Upper lobe of left lung (tissue), 4 donors: Measurements from ENCODE around the gene MYOZ1.
A peak's percentile ranks its signal among the peaks of the same experiment; 100 is the strongest.

Source experiments
- CTCF ChIP-seq, 6 experiments: fragments of 450-650 bp in 4 of 6; fragments of 200-600 bp in 2 of 6; sonication (generic) in 2 of 6; IDR thresholded peaks; one replicate each; pipeline ENCODE4 v1.5.1; 2016 to 2019; ENCODE audit warnings: antibody characterized with exemption in 6 of 6
- POLR2A ChIP-seq, 4 donors: fragments of 450-650 bp; IDR thresholded peaks; one replicate each; pipeline ENCODE4 v1.5.1; 2016 to 2017; ENCODE audit warnings: antibody characterized with exemption in 4 of 4, mild to moderate bottlenecking in 2 of 4

- peak in 1 of 6 experiments; percentile 12 for TF ChIP-seq CTCF (IDR thresholded peaks at IDR 0.05)
- peak in 2 of 4 donors; percentile 54 to 65 for TF ChIP-seq POLR2A (IDR thresholded peaks at IDR 0.05)
Observed at GRCh38 chr10:73591935-73592699, 49.2 kb downstream of the MYOZ1 start.
